Activated naive CD4-positive, alpha-beta T cell treated with anti-CD3 and anti-CD28 coated beads, Interleukin-2, amount 10 ng/mL, durations not matched to agents 7 days and 5 days (primary cell): ENCODE measurements around the gene SCUBE3.
A peak's percentile ranks its signal among the peaks of the same experiment; 100 is the strongest.

Experiments used
- CTCF ChIA-PET: fragments of 350-600 bp; sonication (Branson Sonifier 250); formaldehyde crosslinking; loops from one replicate; lab custom pipeline; 2021; ENCODE audit warnings: antibody characterized with exemption; lab: Charles Lee
- DNase-seq: peaks from one replicate; pipeline ENCODE4 v3.0.0-alpha.2; 2020
- H3K27ac Mint-ChIP-seq: one replicate; pipeline ENCODE4 v1.8.0; 2021; ENCODE audit warnings: mild to moderate bottlenecking, moderate library complexity, mixed read lengths
- H3K27me3 Mint-ChIP-seq: one replicate; pipeline ENCODE4 v1.8.0; 2021; ENCODE audit warnings: mild to moderate bottlenecking, mixed read lengths
- H3K36me3 Mint-ChIP-seq: one replicate; pipeline ENCODE4 v1.8.0; 2021; ENCODE audit warnings: mixed read lengths
- H3K4me1 Mint-ChIP-seq: one replicate; pipeline ENCODE4 v1.8.0; 2021; ENCODE audit warnings: mixed read lengths
- H3K4me3 Mint-ChIP-seq: one replicate; pipeline ENCODE4 v1.8.0; 2021; ENCODE audit warnings: mild to moderate bottlenecking, moderate library complexity, mixed read lengths
- H3K9me3 Mint-ChIP-seq: one replicate; pipeline ENCODE4 v1.8.0; 2021; ENCODE audit warnings: mixed read lengths

Gene SCUBE3

DNA sequence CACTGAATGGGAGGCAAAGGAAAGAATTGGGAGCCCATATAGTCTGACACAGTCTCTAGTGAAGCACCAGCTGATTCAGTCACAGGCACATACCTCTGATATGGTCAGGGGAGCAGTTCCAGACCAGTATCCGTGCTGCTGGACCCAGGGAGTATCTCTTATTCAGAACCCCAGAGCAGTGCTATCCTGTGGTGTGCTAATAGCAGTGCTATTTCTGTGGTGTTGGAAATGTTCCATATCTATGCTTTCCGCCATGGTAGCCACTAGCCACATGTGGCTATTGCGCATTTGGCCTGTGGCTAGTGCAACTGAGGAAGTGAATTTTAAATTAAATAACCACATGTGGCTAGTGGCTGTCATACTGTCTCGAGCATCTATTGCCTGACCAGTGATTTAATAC lies 11.0 kb downstream of the SCUBE3 start:
- Mint-ChIP-seq H3K36me3 (no peaks in the 10 kb centered on the region), H3K27me3 (peaks cover 40% of the 10 kb centered on the region), H3K4me3 (no peak overlapping the region), H3K9me3 (no peaks in the 10 kb centered on the region), H3K4me1 (no peaks in the 10 kb centered on the region), H3K27ac (no peak overlapping the region)
- CTCF ChIA-PET: interaction anchor here (2.3 kb wide), 1 partner anchor 16 kb away, joined by 6 read pairs; no protein-coding TSS in a partner anchor
- DNase-seq: no peak

DNA sequence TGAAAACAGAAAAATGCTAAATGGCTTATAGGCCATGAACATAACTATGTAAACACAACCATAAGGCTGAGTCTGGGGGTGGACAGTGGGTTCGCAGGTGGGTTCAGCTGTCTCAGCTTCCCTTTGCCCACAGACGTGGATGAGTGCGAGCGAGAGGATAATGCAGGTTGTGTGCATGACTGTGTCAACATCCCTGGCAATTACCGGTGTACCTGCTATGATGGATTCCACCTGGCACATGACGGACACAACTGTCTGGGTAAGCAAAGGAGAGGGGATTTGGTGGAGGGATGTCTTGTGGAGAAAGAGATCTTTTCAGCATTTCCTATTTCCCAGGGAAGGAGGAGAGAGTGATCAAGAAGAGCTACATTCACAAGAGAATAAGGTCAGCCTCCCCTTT lies 14.7 kb downstream of the SCUBE3 start:
- no peaks in the 10 kb centered on the region for H3K4me1 Mint-ChIP-seq
- CTCF ChIA-PET: interaction anchor here (0.6 to 2.2 kb wide), 4 partner anchors 12 to 88 kb away, joined by 3 to 5 read pairs (median 4); no protein-coding TSS in a partner anchor
- peaks cover 12% of the 10 kb centered on the region for H3K27me3 Mint-ChIP-seq
- no peak overlapping the region for H3K27ac Mint-ChIP-seq
- H3K36me3 Mint-ChIP-seq: no peaks in the 10 kb centered on the region
- no peaks in the 10 kb centered on the region for H3K9me3 Mint-ChIP-seq
- no peak overlapping the region for H3K4me3 Mint-ChIP-seq
- DNase-seq: no peak

DNA sequence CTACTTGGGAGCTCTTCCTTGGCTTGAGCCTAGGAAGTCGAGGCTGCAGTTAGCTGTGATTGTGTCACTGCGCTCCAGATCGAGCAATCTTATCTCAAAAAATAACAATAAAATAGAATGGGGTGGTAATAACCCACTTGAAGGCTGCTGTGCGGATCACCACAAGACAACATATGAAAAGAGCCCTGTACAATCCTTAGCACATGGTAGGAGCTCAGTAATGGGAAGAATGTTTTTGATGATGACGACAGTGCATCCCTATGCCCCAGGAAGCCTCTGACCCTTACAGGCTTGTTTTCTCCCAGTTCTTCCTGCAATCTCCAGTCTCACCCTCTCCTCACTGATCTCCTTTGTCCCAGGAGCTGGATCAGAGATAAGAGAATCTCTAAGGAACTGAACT lies 15.5 kb downstream of the SCUBE3 start:
- H3K27ac Mint-ChIP-seq: no peak overlapping the region
- no peaks in the 10 kb centered on the region for H3K36me3 Mint-ChIP-seq
- H3K9me3 Mint-ChIP-seq: no peaks in the 10 kb centered on the region
- no peak overlapping the region for H3K4me3 Mint-ChIP-seq
- no peak for DNase-seq
- H3K4me1 Mint-ChIP-seq: no peaks in the 10 kb centered on the region
- peaks cover 8% of the 10 kb centered on the region for H3K27me3 Mint-ChIP-seq
- CTCF ChIA-PET: interaction anchor here (0.6 to 2.2 kb wide), 4 partner anchors 11 to 89 kb away, joined by 3 to 5 read pairs (median 4); no protein-coding TSS in a partner anchor

DNA sequence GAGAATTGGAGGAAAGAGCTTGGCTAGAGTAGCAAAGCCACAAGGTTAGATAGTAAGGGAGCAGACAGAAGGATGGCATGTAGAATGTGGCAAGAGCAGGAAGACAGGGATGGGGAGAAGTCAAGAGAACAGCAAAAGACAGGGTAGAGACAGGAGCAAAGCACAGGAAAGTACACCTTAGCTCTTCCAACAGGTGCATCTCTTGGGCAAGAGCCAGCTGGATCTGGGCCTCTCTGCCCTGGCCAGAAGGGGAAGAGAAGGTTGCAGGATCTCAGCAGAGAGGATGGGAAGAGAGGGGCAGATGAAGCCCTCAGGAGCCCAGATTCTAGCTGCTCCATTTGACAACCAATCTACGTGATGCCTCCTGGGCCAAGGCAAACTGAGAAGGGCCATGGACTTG lies 16.7 kb downstream of the SCUBE3 start:
- no peaks in the 10 kb centered on the region for H3K36me3 Mint-ChIP-seq
- no peak overlapping the region for H3K27ac Mint-ChIP-seq
- CTCF ChIA-PET: interaction anchor here (1.3 to 2.9 kb wide), 3 partner anchors 11 to 244 kb away, joined by 5 to 28 read pairs (median 5); no protein-coding TSS in a partner anchor
- peaks cover 8% of the 10 kb centered on the region for H3K27me3 Mint-ChIP-seq
- H3K4me1 Mint-ChIP-seq: no peaks in the 10 kb centered on the region
- DNase-seq: no peak
- H3K4me3 Mint-ChIP-seq: no peak overlapping the region
- H3K9me3 Mint-ChIP-seq: no peaks in the 10 kb centered on the region

DNA sequence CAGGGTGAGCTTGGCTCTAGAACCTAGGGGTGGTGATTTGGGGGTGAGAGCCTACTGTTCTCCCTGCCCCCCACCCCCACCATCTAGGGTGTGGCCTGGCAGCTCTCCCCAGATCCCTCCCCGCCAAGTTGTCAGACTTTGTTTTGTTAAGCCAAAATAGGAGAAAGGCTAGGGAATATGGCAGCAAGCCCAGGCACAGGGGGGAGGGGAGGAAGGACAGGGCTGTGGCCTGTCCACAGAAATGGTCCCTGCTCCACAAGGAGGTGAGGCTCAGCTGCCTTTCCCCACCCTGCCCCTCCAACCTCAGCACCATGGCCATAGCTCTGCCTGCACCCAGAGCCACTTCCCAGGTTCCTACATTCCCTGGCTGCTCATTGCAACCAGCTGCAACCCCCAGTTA lies 17.2 kb downstream of the SCUBE3 start:
- Mint-ChIP-seq H3K4me3 (no peak overlapping the region), H3K9me3 (no peaks in the 10 kb centered on the region), H3K27ac (no peak overlapping the region), H3K27me3 (peaks cover 8% of the 10 kb centered on the region), H3K4me1 (no peaks in the 10 kb centered on the region), H3K36me3 (no peaks in the 10 kb centered on the region)
- CTCF ChIA-PET: interaction anchor here (1.3 to 2.9 kb wide), 3 partner anchors 10 to 244 kb away, joined by 5 to 28 read pairs (median 5); no protein-coding TSS in a partner anchor
- no peak for DNase-seq

DNA sequence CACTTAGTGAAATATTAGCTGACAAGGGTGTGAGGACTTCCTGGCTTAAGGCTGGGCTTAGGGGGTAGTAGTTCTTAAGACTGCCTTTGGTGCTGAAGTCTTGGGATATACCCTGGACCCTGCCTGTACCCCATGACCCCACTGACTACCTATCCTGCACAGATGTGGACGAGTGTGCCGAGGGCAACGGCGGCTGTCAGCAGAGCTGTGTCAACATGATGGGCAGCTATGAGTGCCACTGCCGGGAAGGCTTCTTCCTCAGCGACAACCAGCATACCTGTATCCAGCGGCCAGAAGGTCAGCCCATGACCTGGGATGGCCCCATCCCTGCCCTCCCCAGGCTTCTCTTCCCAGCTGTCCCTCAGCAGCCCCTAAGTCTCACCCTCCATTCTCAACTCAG lies 17.8 kb downstream of the SCUBE3 start:
- CTCF ChIA-PET: interaction anchor here (1.3 to 2.9 kb wide), 3 partner anchors 9 to 245 kb away, joined by 5 to 28 read pairs (median 5); no protein-coding TSS in a partner anchor
- no peak overlapping the region for H3K4me3 Mint-ChIP-seq
- H3K9me3 Mint-ChIP-seq: no peaks in the 10 kb centered on the region
- H3K4me1 Mint-ChIP-seq: no peaks in the 10 kb centered on the region
- no peak overlapping the region for H3K27ac Mint-ChIP-seq
- DNase-seq: no peak
- H3K27me3 Mint-ChIP-seq: peaks cover 8% of the 10 kb centered on the region
- H3K36me3 Mint-ChIP-seq: no peaks in the 10 kb centered on the region

DNA sequence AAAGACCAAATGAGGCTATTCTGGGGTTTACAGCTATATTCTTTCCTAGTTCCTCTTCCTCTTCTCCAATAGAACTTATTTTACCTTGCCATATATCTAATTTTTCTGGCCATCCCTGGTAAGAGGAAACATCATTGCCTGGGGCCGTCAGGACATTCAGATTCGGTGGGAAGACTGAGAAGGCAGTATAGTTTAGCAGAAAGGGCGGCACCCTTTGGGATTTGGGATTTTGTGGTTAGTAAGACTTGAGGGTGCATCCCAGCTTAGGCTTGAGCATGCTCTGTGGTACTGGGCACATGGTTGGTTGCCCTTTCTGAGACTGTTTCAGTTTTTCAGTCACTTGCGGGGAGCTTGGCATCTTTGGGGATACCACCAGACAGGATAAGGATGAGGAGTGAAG lies 21.1 kb downstream of the SCUBE3 start:
- DNase-seq: no peak
- CTCF ChIA-PET: interaction anchor here (1.2 kb wide), 1 partner anchor 26 kb away, joined by 3 read pairs; no protein-coding TSS in a partner anchor
- H3K36me3 Mint-ChIP-seq: no peaks in the 10 kb centered on the region
- no peak overlapping the region for H3K27ac Mint-ChIP-seq
- H3K4me3 Mint-ChIP-seq: no peak overlapping the region
- H3K27me3 Mint-ChIP-seq: peaks cover 4% of the 10 kb centered on the region
- no peaks in the 10 kb centered on the region for H3K9me3 Mint-ChIP-seq
- no peaks in the 10 kb centered on the region for H3K4me1 Mint-ChIP-seq

DNA sequence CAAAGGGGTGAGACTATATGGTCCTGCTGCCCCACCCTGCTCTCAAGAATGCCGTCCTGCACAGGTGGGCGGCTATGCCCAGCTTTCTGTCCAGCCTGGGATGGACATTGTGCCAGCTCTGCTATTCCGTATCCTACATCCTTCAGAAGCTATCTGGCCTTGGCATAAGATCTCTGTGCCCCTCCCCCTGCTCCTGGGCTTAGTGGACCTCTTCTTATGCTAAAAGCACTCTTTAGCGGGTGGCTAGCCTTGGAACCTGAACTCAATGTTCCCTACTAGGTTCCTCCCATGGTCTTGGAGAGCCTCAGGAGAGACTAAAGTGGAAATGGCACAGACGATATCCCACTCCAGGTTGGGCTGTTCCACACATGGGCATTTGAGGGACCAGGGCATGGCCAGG lies 22.5 kb downstream of the SCUBE3 start:
- no peak for DNase-seq
- Mint-ChIP-seq H3K4me3 (no peak overlapping the region), H3K27ac (no peak overlapping the region), H3K4me1 (no peaks in the 10 kb centered on the region), H3K27me3 (peaks cover 7% of the 10 kb centered on the region), H3K36me3 (no peaks in the 10 kb centered on the region), H3K9me3 (no peaks in the 10 kb centered on the region)
- CTCF ChIA-PET: no interaction called here

DNA sequence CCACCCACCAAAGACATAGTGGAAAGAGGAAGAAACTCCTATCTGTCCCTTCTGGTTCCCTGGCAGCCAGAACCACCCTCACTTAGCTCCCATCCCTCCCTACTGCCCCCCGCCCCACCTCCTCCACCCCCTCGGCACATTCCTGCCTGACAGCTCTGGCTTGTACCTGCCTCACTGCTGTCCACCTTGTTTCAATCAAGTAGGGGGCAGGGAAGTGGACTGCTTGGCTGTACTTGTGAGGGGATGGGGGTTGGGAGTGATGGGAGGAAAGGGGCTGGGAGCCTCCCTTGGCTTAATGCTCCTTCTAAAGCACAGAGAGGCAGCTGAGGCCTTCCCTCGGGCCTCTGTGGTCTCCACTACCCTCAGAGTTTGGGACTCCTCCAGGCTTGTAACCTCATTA lies 23.7 kb downstream of the SCUBE3 start:
- Mint-ChIP-seq H3K4me3 (no peak overlapping the region), H3K36me3 (no peaks in the 10 kb centered on the region), H3K4me1 (no peaks in the 10 kb centered on the region), H3K9me3 (no peaks in the 10 kb centered on the region), H3K27ac (no peak overlapping the region), H3K27me3 (peaks cover 7% of the 10 kb centered on the region)
- CTCF ChIA-PET: interaction anchor here (1.3 kb wide), 1 partner anchor 98 kb away, joined by 3 read pairs; no protein-coding TSS in a partner anchor
- DNase-seq: no peak

DNA sequence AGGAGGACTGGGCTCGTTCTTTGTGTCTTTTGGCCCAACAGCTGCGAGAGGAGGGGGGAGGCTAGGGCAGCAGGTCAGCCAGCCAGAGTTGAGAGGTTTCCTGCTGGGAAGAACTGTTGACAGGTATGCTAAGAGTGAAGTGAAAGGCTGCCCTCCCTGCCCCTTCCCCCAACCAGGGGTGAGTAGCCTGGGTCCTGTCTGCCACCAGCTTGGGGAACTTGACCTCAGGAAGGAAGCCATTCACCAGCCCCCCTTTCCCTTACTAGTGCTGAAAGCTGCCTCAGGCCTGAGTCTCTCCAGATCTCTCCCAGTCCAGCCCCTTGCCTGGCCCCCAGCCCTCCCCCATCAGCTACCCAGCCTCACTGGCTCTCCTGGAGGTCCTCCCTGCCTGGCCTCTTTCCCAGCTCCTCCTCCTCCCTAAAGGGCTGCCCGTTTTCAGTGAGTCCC lies 25.1 kb downstream of the SCUBE3 start:
- H3K36me3 Mint-ChIP-seq: no peaks in the 10 kb centered on the region
- H3K4me3 Mint-ChIP-seq: no peak overlapping the region
- DNase-seq: no peak
- no peaks in the 10 kb centered on the region for H3K9me3 Mint-ChIP-seq
- H3K27me3 Mint-ChIP-seq: peaks cover 4% of the 10 kb centered on the region
- H3K27ac Mint-ChIP-seq: no peak overlapping the region
- CTCF ChIA-PET: interaction anchor here (1.1 to 5.6 kb wide), 3 partner anchors 10 to 253 kb away, joined by 3 to 41 read pairs (median 30); no protein-coding TSS in a partner anchor
- H3K4me1 Mint-ChIP-seq: no peaks in the 10 kb centered on the region

DNA sequence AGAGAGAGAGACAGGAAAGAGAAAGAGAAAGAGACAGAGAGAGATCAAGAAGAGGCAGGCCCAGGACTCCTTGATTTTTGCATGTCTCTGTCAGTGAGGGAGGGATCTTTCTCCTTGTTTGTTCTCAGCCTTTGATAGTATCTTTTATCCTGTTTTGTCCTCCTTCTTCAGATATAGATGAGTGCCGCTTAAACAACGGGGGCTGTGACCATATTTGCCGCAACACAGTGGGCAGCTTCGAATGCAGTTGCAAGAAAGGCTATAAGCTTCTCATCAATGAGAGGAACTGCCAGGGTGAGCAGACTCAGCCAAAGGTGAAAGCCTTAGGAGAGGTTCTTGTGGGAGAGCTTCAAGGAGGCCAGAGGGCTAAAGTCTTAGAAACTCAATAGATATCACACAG lies 25.8 kb downstream of the SCUBE3 start:
- CTCF ChIA-PET: interaction anchor here (1.2 to 5.6 kb wide), 12 partner anchors 8 to 253 kb away, joined by 4 to 47 read pairs (median 6); no protein-coding TSS in a partner anchor
- Mint-ChIP-seq H3K4me1 (no peaks in the 10 kb centered on the region), H3K36me3 (no peaks in the 10 kb centered on the region), H3K27me3 (peaks cover 4% of the 10 kb centered on the region), H3K27ac (no peak overlapping the region), H3K4me3 (no peak overlapping the region), H3K9me3 (no peaks in the 10 kb centered on the region)
- no peak for DNase-seq

DNA sequence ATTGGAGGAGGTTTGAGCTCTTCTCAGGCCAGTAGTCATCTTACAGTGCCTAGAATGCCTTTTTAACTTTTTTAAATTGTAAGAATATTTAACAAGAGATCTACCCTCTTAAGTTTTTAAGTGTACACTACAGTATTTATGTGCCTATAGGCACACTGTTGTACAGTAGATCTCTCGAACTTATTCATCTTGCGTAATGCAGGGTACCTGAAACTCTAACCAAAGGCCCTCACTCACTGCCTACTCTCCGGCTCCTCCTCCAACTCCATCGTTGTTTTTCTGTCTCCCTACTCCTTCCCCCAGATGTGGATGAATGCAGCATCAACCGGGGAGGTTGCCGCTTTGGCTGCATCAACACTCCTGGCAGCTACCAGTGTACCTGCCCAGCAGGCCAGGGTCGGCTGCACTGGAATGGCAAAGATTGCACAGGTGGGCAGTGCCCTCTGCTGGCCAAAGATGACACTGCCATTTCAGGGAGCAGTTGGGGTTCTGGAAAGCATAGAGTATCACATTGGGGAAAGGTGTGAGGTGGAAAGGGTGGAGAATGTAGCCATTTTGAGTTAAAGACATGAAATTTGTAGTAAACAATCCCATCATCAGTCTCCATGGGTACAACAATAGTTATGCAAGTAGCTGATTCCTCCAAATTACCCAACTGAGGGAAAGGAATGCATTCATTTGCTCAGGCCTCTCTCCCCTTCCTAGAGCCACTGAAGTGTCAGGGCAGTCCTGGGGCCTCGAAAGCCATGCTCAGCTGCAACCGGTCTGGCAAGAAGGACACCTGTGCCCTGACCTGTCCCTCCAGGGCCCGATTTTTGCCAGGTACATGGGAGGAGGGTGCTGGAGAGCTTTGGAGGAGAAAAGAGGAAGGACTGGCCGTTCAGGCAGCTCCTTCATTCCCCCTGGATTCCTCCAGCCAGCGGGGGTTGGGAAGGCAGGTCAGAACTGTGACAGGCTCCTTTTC lies 27.4 kb downstream of the SCUBE3 start:
- Mint-ChIP-seq H3K27ac (no peak overlapping the region), H3K36me3 (no peaks in the 10 kb centered on the region), H3K4me3 (no peak overlapping the region)

DNA sequence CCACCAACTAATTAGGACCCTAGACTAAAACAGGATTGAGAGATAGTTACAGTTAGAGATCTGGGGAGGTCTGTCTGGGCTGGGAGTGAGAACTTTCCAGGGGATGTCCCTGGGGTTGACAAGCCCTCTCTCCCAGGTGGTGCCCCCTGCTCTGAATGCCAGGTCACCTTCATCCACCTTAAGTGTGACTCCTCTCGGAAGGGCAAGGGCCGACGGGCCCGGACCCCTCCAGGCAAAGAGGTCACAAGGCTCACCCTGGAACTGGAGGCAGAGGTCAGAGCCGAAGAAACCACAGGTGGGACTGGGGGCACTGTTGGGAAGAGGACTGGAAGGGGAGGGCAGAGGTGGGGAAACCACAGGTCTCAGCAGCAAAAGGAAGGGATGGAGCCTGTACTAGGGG lies 28.7 kb downstream of the SCUBE3 start:
- Mint-ChIP-seq H3K27me3 (peaks cover 4% of the 10 kb centered on the region), H3K9me3 (no peaks in the 10 kb centered on the region), H3K4me1 (peaks cover under 1% of the 10 kb centered on the region), H3K36me3 (no peaks in the 10 kb centered on the region), H3K27ac (no peak overlapping the region), H3K4me3 (no peak overlapping the region)
- DNase-seq: no peak
- CTCF ChIA-PET: interaction anchor here (0.9 to 5.6 kb wide), 5 partner anchors 11 to 782 kb away, joined by 3 to 47 read pairs (median 30); no protein-coding TSS in a partner anchor

More for the DNA sequence above, 27.4 kb downstream of the SCUBE3 start:
- H3K27me3 Mint-ChIP-seq: peaks cover 4% of the 10 kb centered on the region
- peak; percentile 84 for DNase-seq
- no peaks in the 10 kb centered on the region for H3K9me3 Mint-ChIP-seq
- CTCF ChIA-PET: interaction anchor here (0.6 to 5.6 kb wide), 33 partner anchors 7 to 1045 kb away, joined by 3 to 47 read pairs (median 4); partner anchors contain the start of genes BLTP3A and SCUBE3
- H3K4me1 Mint-ChIP-seq: no peaks in the 10 kb centered on the region

DNA sequence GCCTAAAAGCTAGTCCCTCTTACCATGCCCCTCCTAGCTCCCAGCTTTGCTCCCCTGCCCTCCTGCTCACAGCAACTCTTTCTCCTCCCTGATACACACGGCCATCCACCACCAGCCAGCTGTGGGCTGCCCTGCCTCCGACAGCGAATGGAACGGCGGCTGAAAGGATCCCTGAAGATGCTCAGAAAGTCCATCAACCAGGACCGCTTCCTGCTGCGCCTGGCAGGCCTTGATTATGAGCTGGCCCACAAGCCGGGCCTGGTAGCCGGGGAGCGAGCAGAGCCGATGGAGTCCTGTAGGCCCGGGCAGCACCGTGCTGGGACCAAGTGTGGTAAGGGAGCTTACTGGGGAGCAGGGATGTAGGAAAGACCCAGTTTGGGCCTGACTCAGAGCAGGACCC lies 29.1 kb downstream of the SCUBE3 start:
- H3K36me3 Mint-ChIP-seq: no peaks in the 10 kb centered on the region
- H3K4me3 Mint-ChIP-seq: no peak overlapping the region
- no peak for DNase-seq
- CTCF ChIA-PET: interaction anchor here (0.9 to 5.6 kb wide), 5 partner anchors 36 to 783 kb away, joined by 3 to 47 read pairs (median 30); no protein-coding TSS in a partner anchor
- H3K9me3 Mint-ChIP-seq: no peaks in the 10 kb centered on the region
- H3K27ac Mint-ChIP-seq: no peak overlapping the region
- peaks cover 4% of the 10 kb centered on the region for H3K4me1 Mint-ChIP-seq
- peaks cover 4% of the 10 kb centered on the region for H3K27me3 Mint-ChIP-seq
